ENCODE measurements around the gene DGUOK.

DGUOK gene

DNA sequence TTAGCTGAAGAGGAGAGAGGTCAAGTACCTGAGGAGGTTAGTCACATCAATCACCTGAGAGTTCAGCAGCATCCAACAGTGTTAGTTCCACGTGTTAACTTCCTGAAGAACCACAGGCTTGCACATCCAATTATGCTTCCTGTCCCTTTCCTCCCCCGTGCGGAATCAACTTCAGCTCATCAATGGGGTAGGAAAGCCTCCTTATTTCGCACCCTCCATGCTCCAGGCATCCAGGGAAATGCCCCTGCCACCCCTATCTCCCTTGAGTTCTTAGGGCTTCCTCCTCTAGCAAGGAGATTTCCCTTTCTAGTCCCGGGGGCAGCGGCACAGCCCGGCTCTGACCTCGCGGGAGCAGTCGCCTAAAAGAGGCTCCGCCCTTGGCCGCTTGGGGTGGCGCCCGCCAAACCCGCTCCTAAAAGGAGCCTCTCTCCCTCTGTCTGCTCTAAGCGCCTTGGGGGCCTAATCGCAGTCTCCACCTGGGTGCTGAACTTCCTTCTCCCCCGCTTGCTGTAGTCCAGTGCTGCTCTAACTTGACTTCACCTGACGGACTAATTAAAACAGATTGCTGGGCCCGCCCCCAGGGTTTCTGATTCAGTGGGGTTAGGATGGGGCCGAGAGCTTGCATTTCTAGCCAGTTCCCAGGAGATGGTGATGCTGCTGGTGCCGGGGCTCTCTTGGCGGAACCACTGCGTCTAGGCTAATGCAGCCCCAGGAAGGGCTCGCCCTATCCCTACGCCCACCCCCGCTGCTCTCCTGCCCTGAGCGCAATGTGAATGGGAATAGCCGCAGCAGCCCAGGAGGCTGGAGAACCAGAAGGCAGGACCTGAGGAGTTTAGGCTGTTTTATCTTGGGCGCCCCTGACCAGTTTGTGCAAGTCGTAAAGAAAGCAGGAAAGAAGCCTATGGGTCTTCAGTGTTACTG is 54.7 kb downstream of the DGUOK start:
- no peak for DNase-seq

DNA sequence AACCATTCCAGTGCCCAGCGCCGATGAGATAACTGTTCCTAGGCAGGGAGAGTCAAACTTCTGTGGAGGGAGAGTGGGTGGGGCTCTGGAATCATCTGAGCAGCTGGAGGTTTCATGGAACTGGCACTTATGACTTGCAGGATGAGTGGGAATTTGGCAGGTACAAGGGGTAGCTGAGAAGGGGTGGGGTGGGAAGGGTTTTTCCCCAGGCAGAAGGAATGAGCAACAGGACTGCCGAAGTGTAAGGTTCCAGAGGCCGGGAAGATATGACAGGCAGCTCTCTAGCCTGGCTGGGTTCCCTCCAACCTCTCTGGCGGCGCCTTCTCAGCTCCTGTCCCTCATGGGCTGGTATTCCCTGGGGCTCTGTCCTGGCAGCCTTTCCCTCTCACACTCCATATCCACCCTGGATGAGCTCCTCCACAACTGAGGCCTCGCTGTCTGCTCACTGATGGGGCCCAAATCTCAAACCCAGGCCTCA is 55.5 kb downstream of the DGUOK start:
- DNase-seq: no peak

DNA sequence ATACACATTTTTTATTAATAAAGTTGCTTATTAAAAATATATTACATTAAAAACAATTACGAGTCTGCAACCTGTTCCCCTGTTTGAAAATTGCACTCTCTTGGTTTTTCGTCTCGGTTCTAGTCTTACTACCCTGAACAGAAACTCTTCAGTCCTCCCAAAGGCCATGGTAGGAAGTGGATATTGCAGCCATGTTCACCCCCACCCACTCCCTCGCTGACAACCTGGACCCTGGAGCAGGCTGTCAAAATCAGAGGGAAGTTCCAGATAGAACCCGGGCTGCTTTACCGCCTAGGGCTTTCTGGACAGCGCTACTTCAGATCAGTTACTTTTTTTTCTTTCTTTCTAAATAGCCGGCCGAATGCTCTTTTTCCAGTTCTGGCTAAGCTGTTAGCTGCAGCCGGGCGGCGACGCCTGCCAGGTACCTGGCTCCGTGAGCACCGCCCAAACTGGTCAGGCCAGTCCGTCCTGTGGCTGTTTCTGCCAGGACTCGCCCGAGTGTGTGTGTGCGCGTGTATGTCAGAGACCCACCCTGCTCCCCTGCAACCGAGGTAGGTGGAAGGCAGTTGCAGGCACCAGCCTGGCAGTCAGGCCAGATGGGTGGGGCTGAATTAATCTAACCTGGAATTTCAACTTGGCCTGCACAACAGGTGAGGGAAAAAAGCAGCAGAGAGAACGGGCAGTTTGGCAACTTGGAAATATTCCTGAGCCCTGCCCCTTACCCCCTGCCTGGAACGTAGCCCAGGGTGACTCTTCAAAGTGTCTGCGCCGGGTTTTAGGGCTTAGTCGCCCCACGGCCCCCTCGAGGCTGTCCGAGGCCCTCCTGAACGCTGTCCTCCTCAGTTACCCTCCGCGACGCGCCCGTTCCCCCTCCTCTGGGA is 56.9 kb downstream of the DGUOK start:
- DNase-seq: no peak

DNA sequence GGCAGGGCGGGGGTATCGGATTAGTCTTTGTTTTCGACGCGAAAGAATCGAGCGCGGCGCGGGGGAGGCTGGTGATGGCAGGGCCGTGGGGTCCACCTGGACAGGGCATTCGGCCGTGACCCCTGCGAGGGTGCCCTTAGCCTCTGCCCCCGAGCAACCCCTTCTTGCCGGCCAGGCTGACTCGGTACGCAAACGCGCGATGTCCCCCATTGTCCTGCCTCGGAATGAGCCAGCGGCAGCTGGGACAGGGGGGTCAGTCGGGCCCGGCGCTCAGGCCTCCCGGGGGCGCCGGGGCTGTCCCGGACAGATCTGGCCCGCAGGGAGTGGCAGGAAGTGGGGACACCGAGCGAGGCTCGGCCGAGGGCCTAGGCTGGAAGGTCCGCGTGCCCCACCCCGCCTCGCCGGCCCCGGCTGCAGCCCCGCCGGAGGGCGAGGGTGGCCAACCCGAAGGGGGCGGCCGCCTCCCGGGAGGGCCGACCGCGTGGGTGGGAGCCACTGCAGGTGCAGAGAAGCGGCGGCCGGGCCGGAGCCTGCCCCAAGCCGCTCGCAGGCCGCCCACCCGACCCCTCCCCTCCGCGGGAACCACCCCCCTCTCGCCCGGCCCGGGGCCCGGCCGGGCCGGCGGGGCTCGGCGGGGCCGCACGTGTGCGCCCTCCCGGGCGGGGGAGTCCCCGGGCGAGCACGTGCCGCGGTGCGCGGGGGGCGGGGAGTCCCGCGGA is 57.7 kb downstream of the DGUOK start, which contains the start of gene TET3:
Gene TET3, plus strand, starts transcription at position 708 of the 719 bp plus-strand sequence. CDS start 1,494 bp downstream, outside the sequence.
- DNase-seq: no peak

DNA sequence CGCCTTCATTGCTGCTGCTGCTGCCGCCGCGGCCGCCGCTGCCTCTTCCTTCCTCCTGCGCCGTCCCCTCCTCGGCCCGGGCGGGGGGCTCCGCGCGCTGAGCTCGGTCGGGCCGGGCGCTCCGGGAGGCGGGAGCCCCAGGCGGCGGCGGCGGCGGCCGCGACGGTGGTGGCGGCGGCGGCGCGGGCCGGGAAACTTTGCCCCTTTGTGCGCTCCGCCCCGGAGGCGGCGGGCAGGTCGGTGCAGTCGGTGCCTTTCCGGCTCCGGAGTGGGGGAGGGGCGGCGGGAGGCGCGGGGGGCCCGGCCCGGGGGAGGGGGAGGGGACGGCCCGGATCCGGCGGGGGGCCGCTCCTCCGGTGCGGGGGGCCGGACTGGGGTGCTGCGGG is 58.2 kb downstream of the DGUOK start:
- peak; percentile 75 for DNase-seq

DNA sequence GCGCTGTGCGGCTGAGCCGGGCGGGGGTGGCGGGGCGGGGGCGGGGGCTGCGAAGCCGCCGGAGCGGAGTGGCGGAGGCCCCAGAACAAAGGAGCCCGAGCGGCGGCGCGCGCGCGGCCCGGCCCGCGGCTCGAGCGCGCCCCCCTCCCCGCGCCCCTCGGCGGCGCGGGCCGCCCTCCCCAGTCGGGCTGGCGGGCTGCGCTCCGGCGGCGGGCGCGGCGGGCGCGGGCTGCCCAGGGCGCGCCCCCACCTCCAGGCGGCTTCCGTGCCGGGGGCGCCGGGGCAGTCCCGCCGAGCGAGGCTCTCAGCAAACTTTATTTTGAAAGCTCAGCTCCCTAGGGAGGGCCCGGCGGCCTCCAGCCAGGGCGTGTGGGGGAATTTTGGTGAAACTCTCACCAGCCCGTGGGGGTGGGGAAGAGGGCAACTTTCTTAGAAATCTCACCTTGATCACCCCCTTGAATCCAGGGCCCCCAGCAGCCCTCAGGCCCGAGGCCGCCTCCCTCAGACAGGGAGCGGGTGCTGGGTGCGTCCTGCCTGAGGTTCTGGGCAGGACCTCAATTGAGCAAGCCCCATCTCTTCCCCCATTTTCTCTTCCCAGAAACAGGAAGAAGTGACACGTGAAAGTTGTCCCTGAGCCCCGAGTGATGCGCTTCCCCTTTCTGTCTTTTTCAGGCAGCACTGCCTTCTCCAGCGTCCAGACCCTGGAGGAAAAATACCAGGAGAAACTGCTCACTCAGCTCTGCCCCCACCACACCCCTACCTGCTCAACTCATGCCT is 58.8 kb downstream of the DGUOK start:
- peak; percentile 48 for DNase-seq

DNA sequence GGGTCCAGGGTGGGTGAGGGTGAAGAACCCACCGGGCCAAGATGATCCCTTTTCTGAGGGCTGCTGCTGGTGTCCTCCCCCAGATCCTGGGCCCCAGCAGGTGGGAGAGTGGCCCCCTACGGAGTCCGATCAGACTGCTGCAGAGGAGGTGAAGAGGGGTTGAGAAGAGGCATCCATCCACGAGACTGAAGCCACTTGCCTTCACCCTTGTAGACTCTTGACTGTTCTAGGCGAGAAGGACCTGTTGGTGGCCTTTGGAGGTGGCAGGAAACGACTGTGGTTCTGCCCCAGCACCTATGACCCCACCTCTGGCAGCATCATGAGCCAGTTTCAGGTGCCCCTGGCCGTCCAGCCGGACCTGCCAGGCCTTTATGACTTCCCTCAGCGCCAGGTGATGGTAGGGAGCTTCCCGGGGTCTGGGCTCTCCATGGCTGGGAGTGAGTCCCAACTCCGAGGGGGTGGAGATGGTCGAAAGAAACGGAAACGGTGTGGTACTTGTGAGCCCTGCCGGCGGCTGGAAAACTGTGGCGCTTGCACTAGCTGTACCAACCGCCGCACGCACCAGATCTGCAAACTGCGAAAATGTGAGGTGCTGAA is 59.5 kb downstream of the DGUOK start:
- peak; percentile 32 for DNase-seq

DNA sequence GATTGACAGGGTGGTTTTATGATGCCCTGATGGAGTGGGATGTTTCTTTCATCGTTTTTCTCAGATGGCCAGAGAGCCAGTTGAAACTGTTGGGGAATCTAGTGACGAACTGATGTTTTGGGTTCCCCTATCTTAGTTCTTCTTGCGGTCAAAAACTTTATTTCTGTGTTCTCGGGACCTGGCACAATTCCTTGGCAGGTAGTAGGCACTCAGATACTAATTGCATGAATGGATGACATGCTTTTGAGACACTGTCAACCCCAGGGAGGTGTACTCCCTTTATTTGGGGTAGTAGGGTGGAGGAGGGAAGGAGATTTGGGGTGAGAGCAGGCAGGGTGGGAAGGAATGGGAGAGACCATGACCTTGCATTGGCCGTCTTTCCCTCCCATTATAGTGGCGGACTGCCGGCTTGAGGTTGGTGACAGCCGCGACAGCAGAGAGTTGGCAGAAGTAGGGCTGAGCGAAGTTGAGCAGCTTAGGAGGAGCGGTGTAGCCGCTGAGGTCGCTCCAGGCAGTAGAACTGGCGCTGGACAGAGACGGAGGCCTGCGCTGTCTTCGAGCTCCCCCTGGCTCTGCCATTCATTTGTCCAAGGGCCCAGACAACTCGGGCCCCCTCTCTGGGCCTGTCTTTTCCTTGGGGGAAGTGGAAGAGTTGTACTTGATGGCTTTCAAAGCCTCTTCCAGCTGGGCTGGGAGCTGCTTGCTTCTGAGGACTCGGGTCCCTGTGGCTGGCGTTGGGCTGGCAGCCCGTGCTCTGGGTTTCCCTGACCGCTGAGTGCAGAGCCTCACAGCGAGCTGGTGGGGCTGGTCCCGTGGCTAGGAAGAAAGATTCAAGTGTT is 60.6 kb downstream of the DGUOK start:
- no peak for DNase-seq

DNA sequence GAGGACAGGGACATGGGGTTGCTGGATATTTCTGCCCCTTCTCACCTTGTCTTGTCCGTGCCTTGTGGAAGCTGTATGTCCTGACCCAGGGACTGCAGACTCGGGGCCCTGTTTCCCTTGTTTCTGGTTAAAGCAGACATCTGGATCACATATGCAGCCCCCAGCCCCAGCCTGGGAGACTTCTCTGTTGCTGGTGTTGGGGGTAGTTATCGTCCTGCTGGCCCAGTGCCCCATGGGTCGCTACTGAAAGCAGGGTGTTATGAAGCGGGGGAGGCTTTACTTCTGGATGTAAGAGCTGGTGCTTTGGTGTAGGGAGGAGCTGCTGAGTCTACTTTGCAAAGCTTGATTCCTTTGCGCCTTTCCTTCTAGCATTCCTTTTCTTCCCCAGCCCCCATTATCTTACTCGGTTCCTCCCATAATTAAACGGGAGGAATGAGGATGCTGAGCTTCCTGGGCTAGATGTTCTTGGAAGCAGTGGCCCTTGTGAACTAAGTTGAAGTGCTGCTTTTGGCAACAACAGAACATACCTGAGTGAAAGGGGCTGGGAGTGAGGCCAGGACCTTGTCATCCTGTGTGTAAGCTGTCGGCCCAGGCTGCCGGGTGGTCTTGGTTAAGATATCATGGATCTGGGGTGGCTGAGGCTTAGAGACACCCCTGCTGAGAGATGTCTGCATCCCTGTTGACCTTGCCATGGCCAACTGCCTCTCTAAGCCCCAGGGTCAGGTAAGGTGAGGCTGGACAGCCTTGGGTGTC is 61.4 kb downstream of the DGUOK start:
- DNase-seq: no peak

DNA sequence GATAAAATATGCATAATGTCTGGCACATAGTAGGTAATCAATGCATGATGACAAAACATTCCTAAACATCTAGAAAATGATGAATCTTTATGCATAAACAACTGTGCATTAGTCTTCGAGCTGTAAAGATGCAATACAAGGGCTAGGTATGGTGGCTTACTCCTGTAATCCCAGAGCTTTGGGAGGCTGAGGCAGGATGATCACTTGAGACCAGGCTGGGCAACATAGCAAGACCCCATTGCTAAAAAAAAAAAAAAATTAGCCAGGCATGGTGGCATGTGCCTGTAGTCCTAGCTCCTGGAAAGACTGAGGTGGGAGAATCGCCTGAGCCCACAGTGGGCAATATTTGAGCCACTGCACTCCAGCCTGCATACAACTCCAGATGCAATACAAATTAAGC is 63.3 kb downstream of the DGUOK start:
- no peak for DNase-seq

DNA sequence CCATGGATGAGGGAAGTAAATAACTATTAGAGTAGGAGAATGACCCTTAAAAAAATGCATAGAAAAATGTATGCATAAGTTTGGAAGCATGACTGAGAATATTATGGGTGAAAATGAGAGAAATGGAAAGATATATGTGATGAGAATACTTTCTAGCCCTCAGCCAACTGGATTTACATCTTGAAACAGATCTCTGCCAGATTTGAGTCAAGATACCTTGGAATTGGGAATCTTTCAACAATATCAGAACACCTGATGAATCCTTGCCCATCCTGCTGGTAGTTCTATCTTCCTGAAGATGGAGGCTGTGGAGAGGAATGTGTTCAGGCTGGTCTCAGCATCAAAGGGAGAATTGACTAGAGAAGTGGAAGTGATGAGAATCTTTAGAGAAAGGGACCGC is 63.9 kb downstream of the DGUOK start:
- DNase-seq: no peak

DNA sequence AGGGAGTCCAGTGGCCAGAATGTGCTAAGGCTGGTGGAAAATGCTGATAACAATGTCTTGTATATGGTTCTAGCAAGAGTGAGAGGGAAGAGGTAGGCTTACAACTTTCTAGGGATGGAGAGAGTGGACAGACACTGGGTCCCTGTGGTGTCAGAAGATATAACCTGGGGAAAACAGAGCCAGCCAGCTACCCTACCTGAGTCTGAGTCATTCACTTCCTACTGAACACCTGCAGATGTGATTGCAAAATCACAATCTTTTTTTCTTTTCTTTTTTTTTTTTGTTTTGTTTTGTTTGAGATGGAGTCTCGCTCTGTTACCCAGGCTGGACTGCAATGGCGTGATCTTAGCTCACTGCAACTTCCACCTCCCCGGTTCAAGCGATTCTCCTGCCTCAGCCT is 65.4 kb downstream of the DGUOK start:
- no peak for DNase-seq

DNA sequence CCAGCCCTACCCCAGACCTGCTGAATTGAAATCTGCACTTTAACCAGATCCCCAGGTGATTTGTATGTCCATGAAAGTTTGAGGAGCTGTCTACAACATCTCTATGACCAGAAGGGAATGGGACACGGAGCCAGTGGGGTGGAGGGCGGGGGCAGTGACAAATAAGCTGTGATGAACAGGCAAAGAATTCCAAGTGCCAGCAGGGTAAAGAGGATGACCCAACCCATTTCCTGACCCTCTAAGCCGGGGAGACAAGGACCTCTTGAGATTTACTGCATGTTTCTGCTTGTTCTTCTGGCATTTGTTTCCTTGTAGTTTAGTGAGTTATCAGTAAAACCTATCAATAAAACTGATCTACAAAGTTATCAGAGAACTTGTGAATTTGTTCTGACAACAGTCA is 66.7 kb downstream of the DGUOK start:
- DNase-seq: no peak

DNA sequence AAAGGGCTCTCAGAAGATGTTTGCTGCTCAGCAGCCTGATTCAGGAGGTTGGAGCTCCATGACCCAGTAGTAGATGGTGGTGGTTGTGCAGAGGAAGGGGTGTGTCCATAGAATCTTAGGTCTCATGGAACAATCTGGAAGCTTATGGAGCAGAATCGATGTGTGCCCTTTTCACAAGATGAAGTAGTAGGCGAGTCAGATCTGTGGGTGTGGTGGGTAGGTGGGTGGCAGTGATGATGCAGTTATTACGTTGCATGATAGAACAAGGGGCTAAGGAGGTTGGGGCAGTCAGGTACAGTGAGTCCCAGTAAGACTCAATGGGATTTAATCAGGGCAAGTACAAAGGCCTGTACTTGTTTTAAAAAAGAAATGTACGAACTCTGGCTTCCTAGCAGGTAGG is 67.1 kb downstream of the DGUOK start:
- DNase-seq: no peak

DNA sequence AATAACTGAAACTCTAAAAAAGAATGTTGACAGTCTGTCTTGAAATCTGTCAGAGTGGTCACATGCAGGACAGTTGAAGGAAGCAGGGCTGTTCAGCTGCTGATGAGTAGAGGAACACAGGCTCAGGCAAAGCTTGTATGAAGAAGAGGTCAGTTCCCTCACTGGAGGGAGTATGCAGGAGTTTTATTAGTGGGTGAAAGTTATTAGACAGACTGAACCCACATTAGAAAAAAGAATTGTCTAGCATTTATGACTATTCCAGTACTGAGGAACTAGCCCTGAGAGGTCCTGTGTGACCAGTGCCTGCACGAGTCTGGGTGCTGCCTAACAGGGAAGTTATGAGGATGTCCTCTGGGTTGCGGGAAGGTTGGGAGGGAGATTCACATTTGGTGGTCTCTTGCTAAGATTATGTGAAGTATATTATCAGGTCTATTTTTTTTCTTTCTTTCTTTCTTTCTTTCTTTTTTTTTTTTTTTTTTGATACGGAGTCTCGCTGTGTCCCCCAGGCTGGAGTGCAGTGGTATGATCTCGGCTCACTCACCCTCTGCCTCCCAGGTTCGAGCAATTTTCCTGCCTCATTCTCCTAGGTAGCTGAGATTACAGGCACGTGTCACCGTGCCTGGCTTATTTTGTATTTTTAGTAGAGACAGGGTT is 67.6 kb downstream of the DGUOK start:
- no peak for DNase-seq

DNA sequence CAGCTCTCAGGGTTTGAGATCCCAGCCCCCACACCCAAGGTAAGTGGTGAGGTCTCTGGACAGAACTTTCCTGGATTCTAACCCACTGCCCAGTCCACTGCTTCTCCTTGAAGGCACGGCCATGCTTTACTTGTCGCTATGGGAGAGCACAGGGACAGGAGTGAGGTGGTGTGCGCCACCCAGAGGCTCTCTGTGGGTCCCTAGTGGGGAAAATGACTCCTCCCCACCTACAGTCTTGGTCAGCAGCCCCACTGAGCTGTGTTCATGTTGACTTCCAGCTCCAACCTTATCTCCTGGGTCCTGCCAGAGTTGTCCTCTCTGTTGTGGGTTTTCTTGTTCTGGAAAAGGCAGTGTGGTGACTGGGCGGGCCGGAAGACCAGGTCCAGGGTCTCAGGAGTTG is 69.1 kb downstream of the DGUOK start:
- DNase-seq: no peak

DNA sequence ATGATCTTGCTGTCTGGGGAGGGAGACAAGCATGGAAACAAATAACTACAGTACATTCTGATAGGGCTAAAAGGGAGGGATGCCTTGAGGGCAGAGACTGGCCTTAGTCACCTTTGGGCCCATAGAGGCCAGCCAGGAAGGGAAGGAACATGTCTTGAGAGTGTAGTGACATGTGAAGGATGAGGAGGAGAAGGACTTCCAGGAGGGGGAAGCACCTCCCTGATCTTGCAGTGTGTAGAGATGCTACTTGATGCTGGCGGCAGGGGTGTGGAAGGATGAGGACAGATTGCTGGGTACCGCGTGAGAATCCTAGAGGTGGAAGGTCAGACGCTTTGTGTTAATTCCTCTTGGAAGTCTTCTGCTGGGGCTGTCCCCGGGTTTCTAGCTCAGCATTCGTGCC is 71.1 kb downstream of the DGUOK start:
- no peak for DNase-seq

DNA sequence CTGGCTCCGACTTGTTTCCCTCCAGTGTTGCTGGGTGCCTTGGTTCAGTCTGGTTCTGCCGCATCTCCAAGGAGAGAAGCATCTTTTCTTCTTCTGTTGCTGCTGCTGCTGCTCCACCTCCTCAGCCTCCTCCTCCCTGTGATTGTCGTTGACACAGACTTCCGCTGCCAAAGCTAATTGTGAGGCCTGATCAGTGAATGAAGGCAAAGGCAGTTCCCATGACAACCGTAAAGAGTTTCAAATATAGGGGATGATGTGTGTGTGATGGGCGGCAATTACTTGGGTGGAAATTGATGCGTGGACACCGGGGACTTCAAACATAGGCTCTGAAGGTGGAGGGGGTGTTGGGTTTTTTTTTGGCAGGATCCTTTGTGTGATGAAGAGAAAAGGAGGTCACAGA is 71.8 kb downstream of the DGUOK start:
- DNase-seq: peak; percentile 66

DNA sequence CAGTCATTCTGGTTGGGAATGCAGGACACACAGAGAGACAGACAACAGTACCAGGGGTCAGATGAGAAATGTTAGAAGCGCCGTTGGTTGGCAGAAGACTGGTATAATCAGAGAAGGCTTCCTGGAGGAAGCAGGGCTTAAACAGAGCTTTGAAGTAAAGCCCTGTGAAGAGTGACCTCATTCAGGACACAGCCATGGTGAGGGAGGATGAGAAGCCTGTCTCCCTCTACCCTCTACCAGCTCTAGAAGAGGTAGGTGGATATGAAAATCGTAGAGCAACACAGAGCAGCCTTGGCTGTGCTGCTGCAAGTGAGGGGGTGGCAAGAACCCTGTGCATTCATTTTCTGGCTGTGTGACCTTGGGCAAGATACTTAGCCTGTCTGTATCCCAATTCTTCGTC is 72.3 kb downstream of the DGUOK start:
- DNase-seq: no peak
